Naive thymus-derived CD8-positive, alpha-beta T cell (primary cell): ENCODE data around the gene ZNF669. TPM values are rescaled to one million over a fixed set of nuclear protein-coding genes. Genes with fewer than 3 reads are reported as not detected.

ENCODE experiments used
- ATAC-seq, 2 donors: fragments of 150-1000 bp; cut with Tn5 transposase in 1 of 2; sonication (Bioruptor Pico), chemical (Tn5 transposase) in 1 of 2; 1 replicate in 1 of 2; 2 replicates in 1 of 2; pipeline ENCODE4 v1.10.0; 2021; ENCODE audit warnings: mild to moderate bottlenecking in 2 of 2, moderate library complexity in 2 of 2
- POLR2A ChIA-PET: fragments of 350-600 bp; sonication (Branson Sonifier 250); formaldehyde crosslinking; loops from one replicate; lab custom pipeline; 2021; ENCODE audit warnings: antibody characterized with exemption; lab: Charles Lee
- DNase-seq, 10 donors: peaks; one replicate each; pipeline versions ENCODE4 v3.0.0 to v3.0.0-alpha.2; 2020 to 2022
- H3K27ac Mint-ChIP-seq, 10 donors: one replicate each; pipeline ENCODE4 v1.8.0; 2020 to 2022; ENCODE audit warnings: mild to moderate bottlenecking in 10 of 10, mixed read lengths in 10 of 10, moderate library complexity in 4 of 10, inconsistent platforms in 1 of 10
- H3K27me3 Mint-ChIP-seq, 5 donors: one replicate each; pipeline ENCODE4 v1.8.0; 2021 to 2022; ENCODE audit warnings: mixed read lengths in 5 of 5
- H3K36me3 Mint-ChIP-seq, 3 donors: one replicate each; pipeline ENCODE4 v1.8.0; 2020 to 2022; ENCODE audit warnings: mixed read lengths in 3 of 3, mild to moderate bottlenecking in 2 of 3, inconsistent platforms in 1 of 3
- H3K4me1 Mint-ChIP-seq, 4 donors: one replicate each; pipeline ENCODE4 v1.8.0; 2021 to 2022; ENCODE audit warnings: mixed read lengths in 4 of 4
- H3K4me3 Mint-ChIP-seq, 10 donors: one replicate each; pipeline ENCODE4 v1.8.0; 2020 to 2022; ENCODE audit warnings: mild to moderate bottlenecking in 10 of 10, mixed read lengths in 10 of 10, moderate library complexity in 6 of 10, inconsistent platforms in 1 of 10
- H3K9me3 Mint-ChIP-seq, 9 donors: one replicate each; pipeline ENCODE4 v1.8.0; 2020 to 2022; ENCODE audit warnings: mixed read lengths in 9 of 9, mild to moderate bottlenecking in 3 of 9, inconsistent platforms in 1 of 9, moderate library complexity in 1 of 9
- polyA plus RNA-seq, 3 donors: library from polyadenylated mRNA; unstranded; fragments of 300-500 nt; fragmentation: Illumina TruSeq; gene quantifications; one replicate each; pipeline ENCODE4 v1.2.3, GENCODE V29; 2021
- total RNA-seq, 8 experiments: library from RNA in 2 of 8; stranded (reverse) in 2 of 8; gene quantifications; one replicate each; pipeline ENCODE4 v1.2.3 and lab custom pipeline; 2021 to 2026

ZNF669 gene
- total and polyA plus RNA-seq, 5 experiments from 2014 or later: 10.9 to 29.7 (median 18.3) TPM

DNA sequence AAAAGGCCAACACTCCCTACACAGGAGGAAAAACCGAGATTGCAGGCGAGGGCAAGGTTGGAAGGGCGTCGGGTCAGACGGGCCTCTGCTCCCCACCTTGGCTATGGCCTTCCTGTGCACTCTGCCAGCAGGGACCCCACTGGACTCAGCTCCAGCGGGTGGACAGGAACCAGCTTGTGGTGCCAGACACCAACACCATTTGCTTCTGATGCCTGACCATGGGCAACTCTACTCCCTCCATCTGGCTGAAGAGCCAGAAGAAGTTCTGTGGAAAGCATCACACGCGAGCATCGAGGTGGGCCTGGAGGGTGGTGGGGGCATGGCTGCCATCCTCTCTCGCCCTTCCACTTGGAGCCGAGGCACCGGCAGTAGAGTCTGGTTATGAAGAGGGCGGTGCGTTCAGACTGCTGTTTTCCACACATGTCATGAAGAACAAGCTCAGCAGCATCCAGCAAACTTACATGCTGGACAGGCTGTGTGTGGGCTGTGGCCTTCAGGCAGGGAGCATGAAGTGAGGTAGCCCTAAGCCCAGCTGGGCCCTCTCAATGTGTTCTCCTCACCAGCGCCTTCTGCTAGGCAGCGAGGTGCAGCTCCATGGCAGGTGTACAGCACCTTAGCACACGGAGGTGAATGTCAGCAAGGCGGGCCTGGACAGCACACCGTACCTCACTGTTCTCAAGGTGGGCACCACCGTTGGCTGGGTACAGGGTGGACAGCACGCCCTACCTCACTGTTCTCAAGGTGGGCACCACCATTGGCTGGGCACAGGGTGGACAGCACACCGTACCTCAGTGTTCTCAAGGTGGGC is 15.6 kb upstream of the ZNF669 start:
- POLR2A ChIA-PET: no interaction called here
- Mint-ChIP-seq H3K9me3 (peaks cover 0 to 10% (median 2%) of the 10 kb centered on the region in 9 donors), H3K27ac (no peak overlapping the region), H3K4me1 (no peaks in the 10 kb centered on the region), H3K4me3 (no peak overlapping the region), H3K27me3 (no peaks in the 10 kb centered on the region), H3K36me3 (no peaks in the 10 kb centered on the region)
- DNase-seq (no peak), ATAC-seq (no peak)

DNA sequence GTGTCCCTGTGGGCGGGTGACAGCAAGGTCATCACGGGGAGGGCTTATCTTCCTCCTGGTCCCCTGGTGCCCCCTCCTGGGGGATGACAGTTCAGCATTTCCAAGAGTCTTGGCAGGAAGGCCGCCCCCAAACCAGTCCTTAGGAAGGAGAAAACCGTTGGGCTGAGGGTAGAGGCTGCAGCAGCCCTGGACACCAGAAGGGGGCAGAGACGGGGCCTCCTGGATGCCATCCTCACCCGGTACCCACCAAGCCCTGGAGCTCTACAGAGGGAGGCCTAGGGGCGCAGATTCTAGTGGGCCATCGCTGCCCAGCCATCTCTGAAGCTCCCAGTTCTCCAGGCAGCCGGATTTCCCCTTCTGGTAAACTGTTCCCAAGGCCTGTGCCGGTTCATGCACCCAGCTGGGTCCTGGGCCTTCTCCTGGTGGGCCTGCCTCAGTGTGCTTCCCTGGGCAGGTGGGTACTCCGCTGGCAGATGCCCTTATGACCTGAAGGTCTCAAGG is 14.8 kb upstream of the ZNF669 start:
- Mint-ChIP-seq H3K36me3 (no peaks in the 10 kb centered on the region), H3K27me3 (peaks cover 0 to 2% (median 0%) of the 10 kb centered on the region in 5 donors), H3K4me1 (no peaks in the 10 kb centered on the region), H3K9me3 (peaks cover 0 to 4% (median 2%) of the 10 kb centered on the region in 9 donors), H3K27ac (no peak overlapping the region), H3K4me3 (no peak overlapping the region)
- ATAC-seq: peak; percentile 20 to 53
- DNase-seq: peak in 2 of 10 donors; percentile 9 to 25
- POLR2A ChIA-PET: no interaction called here

DNA sequence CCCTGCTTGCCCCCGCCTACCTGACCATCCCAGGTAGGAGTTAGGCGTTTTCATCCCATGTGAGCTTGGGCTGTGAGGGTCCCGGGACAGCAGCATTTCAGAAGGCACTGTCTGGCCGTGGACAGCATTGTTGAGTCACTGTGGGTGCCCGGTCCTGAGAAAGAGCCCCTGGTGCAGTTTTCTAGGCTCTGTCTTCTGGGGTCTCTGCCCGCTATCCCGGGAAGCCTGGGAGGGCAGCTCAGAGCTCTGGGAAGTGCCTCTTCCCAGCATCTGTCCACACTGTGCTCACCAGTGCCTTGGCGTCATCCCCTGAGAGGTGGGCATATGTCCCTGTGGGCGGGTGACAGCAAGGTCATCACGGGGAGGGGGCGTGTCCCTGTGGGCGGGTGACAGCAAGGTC is 11.4 kb upstream of the ZNF669 start:
- no peak for ATAC-seq

DNA sequence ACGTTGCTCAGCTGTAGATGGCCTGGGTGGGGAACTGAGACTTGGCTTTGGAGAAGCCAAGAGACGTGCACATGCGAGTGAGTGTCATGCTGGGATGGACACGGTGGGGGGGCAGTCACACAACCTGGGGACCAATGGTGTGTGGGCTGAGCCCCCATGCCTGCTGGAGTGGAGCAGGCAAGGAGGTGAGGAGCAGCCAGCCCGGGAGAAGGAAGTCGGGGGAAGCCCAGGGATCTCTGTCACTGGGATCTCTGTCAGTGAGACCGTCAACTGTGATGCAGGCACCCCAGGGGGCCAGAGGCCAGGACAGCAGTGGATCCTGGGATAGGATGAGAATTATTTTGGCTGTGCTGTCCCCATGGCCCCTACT is 11.0 kb upstream of the ZNF669 start:
- DNase-seq (no peak), ATAC-seq (no peak)
- peaks cover 3 to 19% (median 10%) of the 10 kb centered on the region in 5 donors for H3K27me3 Mint-ChIP-seq
- H3K36me3 Mint-ChIP-seq: peaks cover 0 to 5% (median 0%) of the 10 kb centered on the region in 3 donors
- peak overlapping the region in 1 of 10 donors; percentile 51 for H3K4me3 Mint-ChIP-seq
- H3K4me1 Mint-ChIP-seq: peaks cover 4 to 7% (median 6%) of the 10 kb centered on the region in 4 donors
- H3K27ac Mint-ChIP-seq: peak overlapping the region in 1 of 10 donors; percentile 62
- peaks cover 0 to 3% (median 0%) of the 10 kb centered on the region in 9 donors for H3K9me3 Mint-ChIP-seq
- POLR2A ChIA-PET: no interaction called here

More for the DNA sequence above, 11.4 kb upstream of the ZNF669 start:
- H3K4me3 Mint-ChIP-seq: no peak overlapping the region
- POLR2A ChIA-PET: no interaction called here
- peaks cover 3 to 17% (median 8%) of the 10 kb centered on the region in 5 donors for H3K27me3 Mint-ChIP-seq
- peaks cover 0 to 5% (median 0%) of the 10 kb centered on the region in 3 donors for H3K36me3 Mint-ChIP-seq
- peaks cover 4 to 7% (median 6%) of the 10 kb centered on the region in 4 donors for H3K4me1 Mint-ChIP-seq
- peaks cover 0 to 3% (median 0%) of the 10 kb centered on the region in 9 donors for H3K9me3 Mint-ChIP-seq
- DNase-seq: no peak
- no peak overlapping the region for H3K27ac Mint-ChIP-seq

DNA sequence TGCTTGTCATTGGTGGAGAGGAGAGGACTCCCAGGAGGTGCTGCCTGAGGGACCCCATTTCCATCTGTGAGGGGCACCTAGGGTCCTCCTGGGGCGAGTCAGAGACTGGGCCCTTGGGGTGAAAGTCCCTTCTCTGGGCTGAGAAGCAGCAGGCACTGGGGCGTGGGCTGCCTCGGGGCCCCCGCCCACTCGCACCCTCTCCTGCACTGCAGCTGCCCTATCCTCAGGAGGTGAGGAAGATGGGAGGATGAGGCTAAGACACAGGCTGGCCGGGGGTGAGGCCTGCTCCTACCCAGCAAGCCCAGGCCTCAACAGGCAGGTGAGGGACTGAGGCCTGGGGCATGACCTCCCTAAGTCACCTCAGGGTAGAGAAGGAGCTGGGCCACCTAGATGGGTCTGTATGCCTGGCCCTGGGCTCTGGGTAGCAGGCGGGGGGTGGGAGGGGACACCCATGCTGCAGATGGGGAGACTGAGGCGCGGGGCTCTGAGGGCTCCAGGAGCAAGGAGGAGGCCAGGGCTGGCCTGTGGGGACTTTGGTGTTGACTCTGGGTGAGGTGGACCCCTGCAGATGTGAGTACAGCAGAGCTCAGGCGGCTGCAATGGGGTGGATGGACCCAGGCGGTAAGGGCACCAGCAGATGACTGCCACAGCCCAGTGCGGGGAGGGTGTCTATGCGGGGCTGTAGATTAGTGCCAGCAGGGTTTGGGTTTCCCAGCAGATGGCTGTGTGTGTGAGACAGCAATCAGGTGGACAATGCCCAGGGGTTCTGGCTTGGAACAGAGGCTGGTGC is 10.4 kb upstream of the ZNF669 start:
- peaks cover 7 to 24% (median 16%) of the 10 kb centered on the region in 5 donors for H3K27me3 Mint-ChIP-seq
- POLR2A ChIA-PET: no interaction called here
- peaks cover 5 to 7% (median 6%) of the 10 kb centered on the region in 4 donors for H3K4me1 Mint-ChIP-seq
- H3K36me3 Mint-ChIP-seq: peaks cover 0 to 9% (median 0%) of the 10 kb centered on the region in 3 donors
- DNase-seq: no peak
- H3K4me3 Mint-ChIP-seq: peak overlapping the region in 1 of 10 donors; percentile 51
- H3K27ac Mint-ChIP-seq: peak overlapping the region in 1 of 10 donors; percentile 62
- ATAC-seq: no peak
- H3K9me3 Mint-ChIP-seq: peaks cover 0 to 2% (median 0%) of the 10 kb centered on the region in 9 donors

DNA sequence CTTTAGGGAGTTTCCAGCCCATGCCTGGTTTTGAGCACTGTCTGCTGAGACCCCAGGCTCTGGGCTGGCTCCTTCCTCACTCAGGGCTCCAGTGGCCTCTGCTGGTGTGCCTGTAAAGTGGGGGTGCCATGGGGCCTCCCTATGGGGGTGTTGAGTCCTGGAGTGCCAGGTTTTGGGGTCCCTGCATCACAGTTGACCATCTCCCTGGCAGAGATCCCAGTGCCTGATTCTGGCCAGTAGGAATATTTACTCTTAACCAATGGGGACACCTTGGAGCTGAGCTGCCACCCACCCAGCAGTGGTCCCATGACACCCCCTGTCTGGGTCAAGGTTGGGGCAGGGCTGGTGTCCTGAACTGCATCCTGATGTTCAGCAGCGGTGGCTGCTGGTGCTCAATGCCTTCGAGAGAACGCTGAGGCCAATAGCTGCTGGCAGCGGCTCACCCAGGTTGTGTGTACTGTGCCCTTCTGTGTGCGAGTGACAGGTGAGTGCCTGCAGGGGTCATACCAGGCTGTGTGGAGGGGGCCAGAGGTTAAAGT is 9.6 kb upstream of the ZNF669 start:
- ATAC-seq: no peak
- POLR2A ChIA-PET: no interaction called here

DNA sequence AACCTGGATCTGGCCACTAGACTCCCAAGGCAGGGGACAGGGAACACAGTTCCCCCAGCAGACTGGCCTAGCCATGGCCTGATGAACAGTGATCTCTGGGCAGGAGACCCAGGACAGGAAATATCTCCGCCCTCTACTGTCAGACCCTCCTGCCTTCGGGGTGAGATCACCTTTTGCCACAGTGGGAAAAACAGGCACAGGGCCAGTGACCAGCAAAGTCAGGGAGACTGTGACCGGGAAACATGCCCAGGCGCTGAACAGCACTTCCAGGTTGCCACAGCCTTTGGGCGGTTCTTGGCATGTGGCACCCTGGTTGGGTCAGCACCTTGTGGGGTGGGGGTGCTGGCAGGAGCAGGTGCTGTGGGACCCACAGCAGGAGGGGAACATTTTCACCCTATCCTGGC is 8.9 kb upstream of the ZNF669 start:
- H3K36me3 Mint-ChIP-seq: peaks cover 0 to 10% (median 0%) of the 10 kb centered on the region in 3 donors

More for the DNA sequence above, 9.6 kb upstream of the ZNF669 start:
- Mint-ChIP-seq H3K4me3 (no peak overlapping the region), H3K27ac (no peak overlapping the region), H3K27me3 (peaks cover 11 to 31% (median 24%) of the 10 kb centered on the region in 5 donors), H3K36me3 (peaks cover 0 to 10% (median 0%) of the 10 kb centered on the region in 3 donors), H3K4me1 (peaks cover 5 to 7% (median 6%) of the 10 kb centered on the region in 4 donors), H3K9me3 (peaks cover 0 to 2% (median 0%) of the 10 kb centered on the region in 9 donors)
- DNase-seq: no peak

DNA sequence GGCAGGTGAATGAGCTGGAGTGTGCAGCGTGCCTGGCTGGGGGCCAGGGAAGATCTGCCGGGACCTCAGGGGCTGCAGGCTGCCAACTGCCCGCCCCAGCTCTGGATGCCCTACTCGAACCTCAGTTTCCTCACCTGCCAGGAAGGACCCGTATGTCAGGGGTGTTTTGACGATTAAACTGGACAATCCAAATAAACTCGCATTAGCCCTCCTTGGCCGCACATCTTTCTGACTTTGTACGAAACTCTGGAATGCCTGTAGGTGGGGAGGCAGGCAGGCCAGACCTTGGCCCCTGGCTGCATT is 8.3 kb upstream of the ZNF669 start:
- Mint-ChIP-seq H3K4me1 (peaks cover 5 to 7% (median 6%) of the 10 kb centered on the region in 4 donors), H3K27me3 (peaks cover 20 to 43% (median 35%) of the 10 kb centered on the region in 5 donors), H3K9me3 (peaks cover 0 to 2% (median 0%) of the 10 kb centered on the region in 9 donors), H3K4me3 (peak overlapping the region; percentile 47 to 75 (median 55)), H3K27ac (peak overlapping the region in 1 of 10 donors; percentile 46), H3K36me3 (peaks cover 0 to 10% (median 0%) of the 10 kb centered on the region in 3 donors)
- POLR2A ChIA-PET: no interaction called here
- ATAC-seq (no peak), DNase-seq (no peak)

More for the DNA sequence above, 8.9 kb upstream of the ZNF669 start:
- peaks cover 5 to 7% (median 6%) of the 10 kb centered on the region in 4 donors for H3K4me1 Mint-ChIP-seq
- POLR2A ChIA-PET: no interaction called here
- peaks cover 17 to 38% (median 31%) of the 10 kb centered on the region in 5 donors for H3K27me3 Mint-ChIP-seq
- ATAC-seq: no peak
- H3K9me3 Mint-ChIP-seq: peaks cover 0 to 2% (median 0%) of the 10 kb centered on the region in 9 donors
- peak overlapping the region in 1 of 10 donors; percentile 31 for H3K27ac Mint-ChIP-seq
- peak overlapping the region in 6 of 10 donors; percentile 9 to 55 (median 38) for H3K4me3 Mint-ChIP-seq
- no peak for DNase-seq

DNA sequence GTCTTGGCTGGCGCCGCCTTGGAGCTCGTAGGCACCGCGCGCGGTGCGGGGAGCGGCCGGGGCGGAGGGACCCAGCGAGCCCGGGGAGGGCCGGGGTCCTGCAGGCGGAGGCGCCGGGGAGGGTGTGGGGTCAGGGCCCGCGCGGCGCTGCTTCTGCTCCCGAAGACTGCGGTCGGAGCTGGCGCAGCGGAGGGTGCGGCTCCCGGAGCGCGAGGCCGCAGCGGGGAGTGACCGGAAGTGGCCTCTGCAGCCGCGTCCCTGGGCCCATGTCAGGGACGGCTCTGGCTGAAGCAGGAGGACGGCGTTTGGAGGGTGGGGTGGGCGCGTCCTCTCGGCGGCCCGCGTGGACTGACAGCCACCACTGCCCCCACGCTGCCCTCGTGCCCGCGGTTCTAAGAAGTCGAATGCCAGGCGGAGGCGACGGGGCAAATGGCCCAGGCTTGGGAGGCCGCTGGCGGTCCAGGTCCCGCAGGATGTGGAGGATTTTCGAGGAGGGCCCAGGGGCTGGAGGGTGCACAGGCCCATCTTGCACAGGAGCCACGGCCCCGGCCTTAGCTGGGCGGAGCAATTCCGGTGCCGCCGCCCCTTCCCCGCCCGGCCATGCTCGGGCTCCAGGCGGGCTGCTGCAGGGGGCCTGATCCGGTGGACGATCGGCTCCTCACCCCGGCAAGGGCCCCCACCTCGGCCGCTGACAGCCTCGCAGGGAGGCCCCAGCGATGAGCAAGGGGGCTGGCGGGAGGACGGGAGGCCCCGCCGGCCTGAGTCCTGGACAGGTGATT is 7.7 kb upstream of the ZNF669 start:
- peaks cover 0 to 2% (median 0%) of the 10 kb centered on the region in 9 donors for H3K9me3 Mint-ChIP-seq
- H3K27me3 Mint-ChIP-seq: peaks cover 23 to 48% (median 39%) of the 10 kb centered on the region in 5 donors
- peaks cover 5 to 7% (median 6%) of the 10 kb centered on the region in 4 donors for H3K4me1 Mint-ChIP-seq
- H3K27ac Mint-ChIP-seq: no peak overlapping the region
- H3K4me3 Mint-ChIP-seq: peak overlapping the region in 7 of 10 donors; percentile 39 to 75 (median 55)
- ATAC-seq (peak; percentile 53 to 57), DNase-seq (peak in 1 of 10 donors; percentile 9)
- H3K36me3 Mint-ChIP-seq: peaks cover 0 to 10% (median 0%) of the 10 kb centered on the region in 3 donors
- POLR2A ChIA-PET: interaction anchor here (0.8 kb wide), 1 partner anchor 98 kb away, joined by 3 read pairs; no protein-coding TSS in a partner anchor

DNA sequence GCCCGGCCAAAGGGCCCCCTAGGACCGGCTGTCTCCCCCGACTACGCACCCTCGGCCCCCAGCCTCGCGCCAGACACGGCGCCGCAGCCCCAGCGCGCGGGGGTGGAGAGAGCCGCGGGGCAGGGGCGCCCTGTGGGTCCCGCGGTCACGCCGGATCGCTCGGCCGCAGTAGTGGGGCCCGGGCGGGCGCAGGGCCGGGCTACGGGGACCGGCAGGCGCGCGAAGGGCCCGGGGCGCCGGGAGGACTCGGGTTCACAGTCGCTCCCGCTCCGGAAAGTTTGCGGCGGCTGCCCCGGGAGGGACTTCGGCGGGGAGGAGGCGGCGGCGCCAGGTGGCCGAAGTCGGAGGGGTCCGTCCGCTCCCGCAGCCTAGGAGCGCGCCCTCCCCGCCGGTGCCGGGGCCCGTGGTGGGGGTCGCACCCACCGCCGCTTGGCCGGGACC is 7.1 kb upstream of the ZNF669 start:
- Mint-ChIP-seq H3K4me3 (peak overlapping the region; percentile 70 to 86 (median 80)), H3K27ac (no peak overlapping the region), H3K27me3 (peaks cover 23 to 53% (median 40%) of the 10 kb centered on the region in 5 donors), H3K9me3 (peaks cover 0 to 2% (median 0%) of the 10 kb centered on the region in 9 donors), H3K4me1 (peaks cover 5 to 7% (median 6%) of the 10 kb centered on the region in 4 donors), H3K36me3 (peaks cover 0 to 10% (median 0%) of the 10 kb centered on the region in 3 donors)
- ATAC-seq: peak; percentile 55 to 62
- POLR2A ChIA-PET: interaction anchor here (0.8 kb wide), 1 partner anchor 99 kb away, joined by 3 read pairs; no protein-coding TSS in a partner anchor
- DNase-seq: peak in 1 of 10 donors; percentile 20

DNA sequence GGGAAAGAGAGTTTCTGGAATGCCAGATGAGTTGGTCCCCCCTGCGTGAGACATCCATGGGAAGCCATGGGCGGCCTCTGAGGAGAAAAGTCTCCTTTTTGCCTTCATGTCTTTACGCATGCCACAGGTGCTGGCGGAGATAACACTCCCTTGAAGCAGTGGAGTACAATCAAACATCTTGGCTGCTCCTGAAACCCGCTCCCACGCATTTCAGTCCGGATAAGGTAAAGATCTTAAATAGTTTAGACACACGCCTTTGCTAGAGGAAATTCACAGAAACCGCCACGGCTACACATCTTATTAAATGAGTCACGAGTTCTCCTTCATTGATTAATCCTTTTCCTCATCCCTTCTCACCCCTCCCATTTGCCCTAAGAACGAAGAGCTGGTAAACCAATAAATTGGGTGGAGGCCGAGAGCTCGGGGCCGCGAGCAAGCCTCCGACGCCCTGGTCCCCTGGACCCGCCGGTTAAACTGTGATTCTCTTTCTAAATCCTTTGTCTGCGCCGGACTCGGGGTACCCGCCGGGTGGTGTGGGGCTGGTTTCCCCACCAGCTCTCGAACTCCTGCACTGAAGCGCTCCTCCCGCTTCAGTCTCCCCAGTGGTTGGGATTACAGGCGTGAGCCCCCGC is 6.6 kb upstream of the ZNF669 start:
- H3K4me3 Mint-ChIP-seq: peak overlapping the region; percentile 70 to 86 (median 80)
- peaks cover 23 to 55% (median 42%) of the 10 kb centered on the region in 5 donors for H3K27me3 Mint-ChIP-seq
- peak; percentile 38 to 51 for ATAC-seq
- H3K9me3 Mint-ChIP-seq: peaks cover 0 to 4% (median 0%) of the 10 kb centered on the region in 9 donors
- H3K27ac Mint-ChIP-seq: peak overlapping the region in 2 of 10 donors; percentile 2 to 5
- POLR2A ChIA-PET: no interaction called here
- H3K36me3 Mint-ChIP-seq: peaks cover 0 to 10% (median 0%) of the 10 kb centered on the region in 3 donors
- DNase-seq: peak in 2 of 10 donors; percentile 16 to 19
- H3K4me1 Mint-ChIP-seq: peaks cover 5 to 7% (median 6%) of the 10 kb centered on the region in 4 donors
